GM21737 (cell line): ENCODE measurements around the gene PRDX3.

Experiments used
- ATAC-seq: cut with Tn5 transposase; IDR thresholded peaks from one replicate; pipeline ENCODE4 v1.9.1; 2021; ENCODE audit warnings: mild to moderate bottlenecking, moderate library complexity; ENCODE audit not compliant: unreplicated experiment

Gene PRDX3

GRCh38 chr10:119131512-119132240, 46.9 kb downstream of the PRDX3 start:
- no peak for ATAC-seq

GRCh38 chr10:119129721-119130120, 48.9 kb downstream of the PRDX3 start:
- ATAC-seq = no peak

- no peak for ATAC-seq
These were observed 52.7 kb downstream of the PRDX3 start for GRCh38 chr10:119125942-119126341.

- ATAC-seq = no peak
These were observed 57.7 kb downstream of the PRDX3 start for GRCh38 chr10:119120875-119121274.

- peak; percentile 87 for ATAC-seq
These were observed 58.2 kb downstream of the PRDX3 start for GRCh38 chr10:119120413-119120867.

GRCh38 chr10:119119400-119119799, 59.2 kb downstream of the PRDX3 start:
- no peak for ATAC-seq

- ATAC-seq = no peak
These were observed 60.4 kb downstream of the PRDX3 start for GRCh38 chr10:119118231-119118630.
